Measurements from ENCODE around the gene ANO9.
"Not testable (repeated sequence)": the region's sequence is repeated elsewhere in the genome, so short reads cannot be mapped to it uniquely, and the experiment has no call there.

- TF ChIP-seq HNF4A (conservative IDR thresholded peaks at IDR 0.05); RAD21 (IDR thresholded peaks at IDR 0.05); TAF1 (conservative IDR thresholded peaks at IDR 0.05); EGR1 (IDR thresholded peaks at IDR 0.05; ENCODE audit: low read depth in 2 of 2); MAX (IDR thresholded peaks at IDR 0.05); FOXA1 (IDR thresholded peaks at IDR 0.05): not testable (repeated sequence)
- TF ChIP-seq, protein P1, sequence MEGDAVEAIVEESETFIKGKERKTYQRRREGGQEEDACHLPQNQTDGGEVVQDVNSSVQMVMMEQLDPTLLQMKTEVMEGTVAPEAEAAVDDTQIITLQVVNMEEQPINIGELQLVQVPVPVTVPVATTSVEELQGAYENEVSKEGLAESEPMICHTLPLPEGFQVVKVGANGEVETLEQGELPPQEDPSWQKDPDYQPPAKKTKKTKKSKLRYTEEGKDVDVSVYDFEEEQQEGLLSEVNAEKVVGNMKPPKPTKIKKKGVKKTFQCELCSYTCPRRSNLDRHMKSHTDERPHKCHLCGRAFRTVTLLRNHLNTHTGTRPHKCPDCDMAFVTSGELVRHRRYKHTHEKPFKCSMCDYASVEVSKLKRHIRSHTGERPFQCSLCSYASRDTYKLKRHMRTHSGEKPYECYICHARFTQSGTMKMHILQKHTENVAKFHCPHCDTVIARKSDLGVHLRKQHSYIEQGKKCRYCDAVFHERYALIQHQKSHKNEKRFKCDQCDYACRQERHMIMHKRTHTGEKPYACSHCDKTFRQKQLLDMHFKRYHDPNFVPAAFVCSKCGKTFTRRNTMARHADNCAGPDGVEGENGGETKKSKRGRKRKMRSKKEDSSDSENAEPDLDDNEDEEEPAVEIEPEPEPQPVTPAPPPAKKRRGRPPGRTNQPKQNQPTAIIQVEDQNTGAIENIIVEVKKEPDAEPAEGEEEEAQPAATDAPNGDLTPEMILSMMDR (IDR thresholded peaks at IDR 0.05; ENCODE audit: low read depth, low read length, missing input control): not testable (repeated sequence)
- TF ChIP-seq, protein P2, sequence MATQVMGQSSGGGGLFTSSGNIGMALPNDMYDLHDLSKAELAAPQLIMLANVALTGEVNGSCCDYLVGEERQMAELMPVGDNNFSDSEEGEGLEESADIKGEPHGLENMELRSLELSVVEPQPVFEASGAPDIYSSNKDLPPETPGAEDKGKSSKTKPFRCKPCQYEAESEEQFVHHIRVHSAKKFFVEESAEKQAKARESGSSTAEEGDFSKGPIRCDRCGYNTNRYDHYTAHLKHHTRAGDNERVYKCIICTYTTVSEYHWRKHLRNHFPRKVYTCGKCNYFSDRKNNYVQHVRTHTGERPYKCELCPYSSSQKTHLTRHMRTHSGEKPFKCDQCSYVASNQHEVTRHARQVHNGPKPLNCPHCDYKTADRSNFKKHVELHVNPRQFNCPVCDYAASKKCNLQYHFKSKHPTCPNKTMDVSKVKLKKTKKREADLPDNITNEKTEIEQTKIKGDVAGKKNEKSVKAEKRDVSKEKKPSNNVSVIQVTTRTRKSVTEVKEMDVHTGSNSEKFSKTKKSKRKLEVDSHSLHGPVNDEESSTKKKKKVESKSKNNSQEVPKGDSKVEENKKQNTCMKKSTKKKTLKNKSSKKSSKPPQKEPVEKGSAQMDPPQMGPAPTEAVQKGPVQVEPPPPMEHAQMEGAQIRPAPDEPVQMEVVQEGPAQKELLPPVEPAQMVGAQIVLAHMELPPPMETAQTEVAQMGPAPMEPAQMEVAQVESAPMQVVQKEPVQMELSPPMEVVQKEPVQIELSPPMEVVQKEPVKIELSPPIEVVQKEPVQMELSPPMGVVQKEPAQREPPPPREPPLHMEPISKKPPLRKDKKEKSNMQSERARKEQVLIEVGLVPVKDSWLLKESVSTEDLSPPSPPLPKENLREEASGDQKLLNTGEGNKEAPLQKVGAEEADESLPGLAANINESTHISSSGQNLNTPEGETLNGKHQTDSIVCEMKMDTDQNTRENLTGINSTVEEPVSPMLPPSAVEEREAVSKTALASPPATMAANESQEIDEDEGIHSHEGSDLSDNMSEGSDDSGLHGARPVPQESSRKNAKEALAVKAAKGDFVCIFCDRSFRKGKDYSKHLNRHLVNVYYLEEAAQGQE (IDR thresholded peaks at IDR 0.05): not testable (repeated sequence)
These were observed 31.1 kb downstream of the ANO9 start for GRCh38 chr11:410711-411110.

Data from liver (tissue), 3 donors.